ENCODE measurements around the gene TTLL6.

DNA sequence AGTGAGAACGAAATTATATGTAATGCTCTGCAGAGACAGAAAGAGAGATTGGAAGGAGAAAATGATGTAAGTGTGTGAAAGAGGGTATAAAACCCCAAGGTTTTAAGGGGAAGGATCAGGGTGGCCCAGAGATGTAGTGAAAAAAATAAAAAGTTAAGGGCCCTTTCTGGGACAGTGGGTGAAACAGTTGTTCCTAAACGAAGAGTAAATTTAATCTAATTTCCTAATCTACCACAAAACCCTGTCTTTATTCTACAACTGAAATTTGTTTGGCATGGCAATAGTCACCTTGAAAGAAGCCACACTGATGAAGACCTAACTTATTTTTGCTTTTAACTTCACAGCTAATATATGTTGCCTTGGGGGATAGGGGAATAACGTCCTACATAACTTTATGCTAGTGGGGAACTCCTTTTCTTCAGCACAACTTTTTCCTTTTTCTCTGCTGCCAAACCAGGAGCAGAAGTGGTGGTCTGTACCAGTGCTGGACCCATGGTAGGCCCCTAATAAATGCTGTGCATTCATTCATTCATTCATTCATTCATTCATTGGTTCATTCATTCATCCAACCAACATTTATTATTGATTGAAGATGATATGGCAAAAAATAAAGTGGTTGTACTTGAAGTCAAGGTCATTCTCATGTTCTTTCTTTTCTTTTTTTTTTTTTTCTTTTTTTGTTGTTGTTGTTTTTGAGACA lies 39.2 kb upstream of the TTLL6 start:
- TF ChIP-seq POLR2A (IDR thresholded peaks at IDR 0.05) = no peak
- TF ChIP-seq, protein P1, sequence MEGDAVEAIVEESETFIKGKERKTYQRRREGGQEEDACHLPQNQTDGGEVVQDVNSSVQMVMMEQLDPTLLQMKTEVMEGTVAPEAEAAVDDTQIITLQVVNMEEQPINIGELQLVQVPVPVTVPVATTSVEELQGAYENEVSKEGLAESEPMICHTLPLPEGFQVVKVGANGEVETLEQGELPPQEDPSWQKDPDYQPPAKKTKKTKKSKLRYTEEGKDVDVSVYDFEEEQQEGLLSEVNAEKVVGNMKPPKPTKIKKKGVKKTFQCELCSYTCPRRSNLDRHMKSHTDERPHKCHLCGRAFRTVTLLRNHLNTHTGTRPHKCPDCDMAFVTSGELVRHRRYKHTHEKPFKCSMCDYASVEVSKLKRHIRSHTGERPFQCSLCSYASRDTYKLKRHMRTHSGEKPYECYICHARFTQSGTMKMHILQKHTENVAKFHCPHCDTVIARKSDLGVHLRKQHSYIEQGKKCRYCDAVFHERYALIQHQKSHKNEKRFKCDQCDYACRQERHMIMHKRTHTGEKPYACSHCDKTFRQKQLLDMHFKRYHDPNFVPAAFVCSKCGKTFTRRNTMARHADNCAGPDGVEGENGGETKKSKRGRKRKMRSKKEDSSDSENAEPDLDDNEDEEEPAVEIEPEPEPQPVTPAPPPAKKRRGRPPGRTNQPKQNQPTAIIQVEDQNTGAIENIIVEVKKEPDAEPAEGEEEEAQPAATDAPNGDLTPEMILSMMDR (IDR thresholded peaks at IDR 0.05) = no peak
